Measurements from ENCODE around the gene AMMECR1L.

DNA sequence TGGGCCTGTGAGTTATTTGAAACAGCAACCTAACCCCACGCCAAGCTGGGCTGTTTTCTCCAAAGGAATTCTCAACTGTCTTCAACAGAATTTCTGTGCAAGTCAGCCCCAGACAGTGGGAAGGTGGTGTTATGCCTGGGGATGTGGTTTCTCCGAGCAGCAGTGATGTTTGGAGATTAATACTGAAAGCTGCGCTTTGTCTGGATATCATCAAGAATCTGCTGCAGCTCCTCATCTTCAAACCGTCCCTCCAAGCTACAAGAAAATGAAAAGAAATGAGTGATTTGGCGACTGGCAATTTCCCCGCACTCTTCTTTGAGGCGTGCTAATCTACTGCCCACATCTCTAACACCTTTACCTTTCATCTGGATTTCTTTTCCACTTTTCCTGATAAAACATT lies 37.8 kb downstream of the AMMECR1L start:
- TF ChIP-seq ZNF274 (IDR thresholded peaks at IDR 0.05; ENCODE audit: low read depth, low read length) (no peak), YY1 (IDR thresholded peaks at IDR 0.05; ENCODE audit: insufficient read depth, insufficient read length) (no peak), SUZ12 (IDR thresholded peaks at IDR 0.05; ENCODE audit: extremely low read depth, insufficient read depth, insufficient read length) (no peak)

All from NT2/D1 (cell line).